Tibial artery (tissue), 4 donors: ENCODE measurements around the gene COPS7A.

ENCODE experiments used
- DNase-seq, 2 donors: peaks; one replicate each; pipeline ENCODE4 v3.0.0-alpha.2; 2019
- H3K27ac ChIP-seq, 2 donors: fragments of 200-600 bp; sonication (generic) in 1 of 2; 1 replicate in 1 of 2; 2 replicates in 1 of 2; pipeline ENCODE4 v1.5.1; 2018 to 2019; ENCODE audit warnings: mild to moderate bottlenecking in 1 of 2
- H3K27me3 ChIP-seq, 2 donors: fragments of 200-600 bp; sonication (generic) in 1 of 2; one replicate each; pipeline versions ENCODE4 v1.5.1 to v1.6.0; 2016 to 2019
- H3K36me3 ChIP-seq, 3 donors: fragments of 200-600 bp; sonication (generic) in 2 of 3; one replicate each; pipeline ENCODE4 v1.5.1; 2016 to 2019; ENCODE audit warnings: mild to moderate bottlenecking in 2 of 3
- H3K4me1 ChIP-seq, 4 donors: fragments of 200-600 bp; sonication (generic) in 2 of 4; 1 replicate in 3 of 4; 2 replicates in 1 of 4; pipeline ENCODE4 v1.5.1; 2016 to 2019
- H3K4me3 ChIP-seq, 2 donors: fragments of 200-600 bp; sonication (generic) in 1 of 2; 1 replicate in 1 of 2; 2 replicates in 1 of 2; pipeline ENCODE4 v1.5.1; 2018 to 2019; ENCODE audit warnings: mild to moderate bottlenecking in 2 of 2
- H3K9me3 ChIP-seq, 3 donors: fragments of 200-600 bp; sonication (generic) in 1 of 3; one replicate each; pipeline ENCODE4 v1.5.1; 2016 to 2019
- intact Hi-C: fragments of 100-400 bp; cut with DNase I; formaldehyde crosslinking; loops from one replicate; pipeline ENCODE4 v1.15.0; 2023; ENCODE audit warnings: low total_unique reads
- TF ChIP-seq, protein P1 (sequence below), 2 experiments: fragments of 200-600 bp in 1 of 2; fragments of 450-650 bp in 1 of 2; IDR thresholded peaks; one replicate each; pipeline ENCODE4 v1.5.1; 2017 to 2019; ENCODE audit warnings: antibody characterized with exemption in 2 of 2, mild to moderate bottlenecking in 1 of 2, moderate library complexity in 1 of 2

The COPS7A gene

DNA sequence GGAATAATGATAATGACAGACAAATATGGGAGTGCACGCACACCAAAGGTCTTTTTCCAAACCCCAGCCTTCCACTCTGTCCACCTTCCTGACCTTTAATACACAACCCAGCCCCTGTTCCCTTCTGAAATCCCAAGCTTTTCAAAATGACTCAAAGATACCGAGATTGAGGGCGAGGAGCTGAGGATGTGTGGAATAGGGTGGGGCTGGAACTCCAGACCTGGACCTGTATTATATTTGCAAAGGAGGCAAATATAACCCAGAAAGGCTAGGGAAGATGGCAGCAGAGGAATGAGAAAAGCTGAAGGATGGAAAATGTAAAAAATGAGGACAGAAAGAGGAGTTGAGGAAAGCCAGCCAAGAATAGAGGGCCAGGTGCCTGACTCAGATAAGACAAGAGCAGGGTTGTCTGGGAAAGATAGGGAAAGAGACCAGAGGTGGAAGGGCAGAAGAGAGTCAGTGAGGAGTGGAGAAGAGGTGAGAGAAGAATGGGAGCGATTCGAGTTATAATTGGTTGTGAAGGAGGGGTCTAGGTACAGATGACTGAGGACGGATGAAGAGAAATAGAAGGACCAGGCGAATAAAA, 41.3 kb downstream of the COPS7A start:
- Histone ChIP-seq H3K27ac (peak overlapping the region; percentile 85 to 97), H3K4me1 (peaks cover 0 to 50% (median 35%) of the 10 kb centered on the region in 4 donors), H3K27me3 (no peaks in the 10 kb centered on the region), H3K36me3 (peaks cover 8 to 12% (median 10%) of the 10 kb centered on the region in 3 donors), H3K4me3 (peak overlapping the region; percentile 85 to 93), H3K9me3 (no peaks in the 10 kb centered on the region)
- intact Hi-C loops: no loop called here
- no peak for DNase-seq
- TF ChIP-seq, protein P1, sequence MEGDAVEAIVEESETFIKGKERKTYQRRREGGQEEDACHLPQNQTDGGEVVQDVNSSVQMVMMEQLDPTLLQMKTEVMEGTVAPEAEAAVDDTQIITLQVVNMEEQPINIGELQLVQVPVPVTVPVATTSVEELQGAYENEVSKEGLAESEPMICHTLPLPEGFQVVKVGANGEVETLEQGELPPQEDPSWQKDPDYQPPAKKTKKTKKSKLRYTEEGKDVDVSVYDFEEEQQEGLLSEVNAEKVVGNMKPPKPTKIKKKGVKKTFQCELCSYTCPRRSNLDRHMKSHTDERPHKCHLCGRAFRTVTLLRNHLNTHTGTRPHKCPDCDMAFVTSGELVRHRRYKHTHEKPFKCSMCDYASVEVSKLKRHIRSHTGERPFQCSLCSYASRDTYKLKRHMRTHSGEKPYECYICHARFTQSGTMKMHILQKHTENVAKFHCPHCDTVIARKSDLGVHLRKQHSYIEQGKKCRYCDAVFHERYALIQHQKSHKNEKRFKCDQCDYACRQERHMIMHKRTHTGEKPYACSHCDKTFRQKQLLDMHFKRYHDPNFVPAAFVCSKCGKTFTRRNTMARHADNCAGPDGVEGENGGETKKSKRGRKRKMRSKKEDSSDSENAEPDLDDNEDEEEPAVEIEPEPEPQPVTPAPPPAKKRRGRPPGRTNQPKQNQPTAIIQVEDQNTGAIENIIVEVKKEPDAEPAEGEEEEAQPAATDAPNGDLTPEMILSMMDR (IDR thresholded peaks at IDR 0.05): no peak

DNA sequence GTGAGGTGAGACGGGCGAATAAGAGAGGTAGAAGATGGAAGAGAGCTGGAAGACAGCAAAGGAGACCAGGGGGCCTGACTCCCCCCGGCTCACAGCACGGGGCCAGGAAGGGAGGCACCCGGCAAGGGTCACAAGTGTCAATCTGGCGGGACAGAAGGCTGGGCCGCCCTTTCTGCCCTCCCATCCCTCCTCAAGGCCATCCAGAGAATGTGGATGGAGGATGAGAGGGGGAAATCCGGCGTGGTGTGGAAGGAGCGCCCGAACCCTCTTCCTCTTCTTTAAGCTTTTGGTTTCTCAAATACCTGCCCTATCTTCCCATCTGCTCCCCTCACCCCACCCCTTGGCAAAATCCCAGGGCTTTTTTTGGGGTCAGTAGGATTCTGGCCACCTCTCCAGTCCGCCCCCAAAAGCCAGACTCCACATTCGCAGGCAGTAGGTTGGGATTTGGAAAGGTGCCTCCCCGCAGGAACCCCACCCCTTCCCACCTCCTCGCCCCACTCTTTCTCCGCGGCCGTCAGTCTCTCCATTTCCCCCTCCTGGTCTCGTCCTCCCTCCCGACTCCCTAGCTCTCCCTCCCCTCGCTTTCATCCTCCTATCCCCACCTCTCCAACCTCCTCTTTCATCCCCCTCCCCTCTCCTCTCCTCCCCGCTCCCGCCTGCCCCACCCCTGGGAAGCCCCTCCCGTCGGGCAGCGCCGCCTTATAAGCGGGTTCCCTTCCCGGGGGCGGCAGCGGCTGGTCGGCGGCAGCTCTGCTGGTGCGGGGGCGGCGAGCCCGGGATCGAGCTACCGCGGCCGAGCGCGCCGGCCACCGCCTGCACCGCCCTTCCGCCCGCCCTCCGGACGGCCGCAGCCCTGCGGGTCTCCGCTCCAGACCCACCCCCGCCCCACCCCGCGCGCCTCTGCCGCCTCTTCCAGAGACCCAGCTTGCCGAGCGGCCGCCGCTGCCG, 42.1 kb downstream of the COPS7A start, which contains the start of gene PTMS:
Gene PTMS (plus strand): TSS at position 730 of the 948 bp plus-strand sequence. CDS start 343 bp downstream, outside the sequence.
- H3K36me3 ChIP-seq: peaks cover 16 to 19% (median 18%) of the 10 kb centered on the region in 3 donors
- DNase-seq: peak; percentile 76 to 94
- no peaks in the 10 kb centered on the region for H3K27me3 ChIP-seq
- H3K9me3 ChIP-seq: no peaks in the 10 kb centered on the region
- intact Hi-C loops: loop anchor here (2.0 kb wide), 1 partner anchor 13 kb away; the partner anchor contains the start of gene MLF2
- H3K4me1 ChIP-seq: peaks cover 0 to 54% (median 36%) of the 10 kb centered on the region in 4 donors
- TF ChIP-seq, protein P1 (IDR thresholded peaks at IDR 0.05): no peak
- H3K27ac ChIP-seq: peak within 1 kb of the TSS; percentile 85 to 97
- peak within 1 kb of the TSS; percentile 85 to 93 for H3K4me3 ChIP-seq

DNA sequence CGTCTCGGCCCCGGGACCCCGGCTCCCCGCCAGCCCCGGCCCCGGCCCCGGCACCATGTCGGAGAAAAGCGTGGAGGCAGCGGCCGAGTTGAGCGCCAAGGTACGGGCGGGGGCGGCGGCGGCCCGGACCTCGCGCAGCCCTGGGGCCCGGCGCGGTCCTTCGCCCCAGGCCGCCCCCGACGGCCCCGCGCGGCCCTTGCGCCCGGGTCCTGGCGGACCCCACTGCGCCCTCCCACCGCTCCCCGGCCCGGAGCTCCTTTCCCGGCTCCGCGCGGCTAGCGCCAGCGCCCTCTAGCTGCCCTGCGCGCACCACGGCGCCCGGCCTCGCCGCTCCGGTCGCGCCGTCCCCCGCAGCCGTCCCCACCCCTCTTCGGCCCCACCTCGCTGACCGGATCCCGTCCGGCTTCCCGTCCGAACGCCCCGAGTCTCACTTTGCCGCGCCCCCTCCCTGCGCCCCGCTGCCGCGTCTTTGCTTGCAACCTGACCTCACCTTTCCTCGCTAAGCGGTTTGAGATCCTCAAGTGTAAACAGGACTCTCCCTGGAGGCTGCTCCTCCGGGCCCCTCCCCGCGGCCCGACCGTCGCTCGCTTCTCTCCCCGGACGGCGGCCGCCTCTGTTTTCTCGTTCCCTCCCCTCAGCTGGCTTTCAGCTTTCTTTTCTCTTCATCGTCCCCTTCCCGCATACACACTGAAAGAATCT, 43.0 kb downstream of the COPS7A start:
- H3K4me3 ChIP-seq: peak overlapping the region; percentile 85 to 93
- peaks cover 0 to 60% (median 41%) of the 10 kb centered on the region in 4 donors for H3K4me1 ChIP-seq
- intact Hi-C loops: loop anchor here (2.0 kb wide), 1 partner anchor 14 kb away; the partner anchor contains the start of gene MLF2
- TF ChIP-seq, protein P1 (IDR thresholded peaks at IDR 0.05): peak; percentile 68 to 70
- peaks cover 19 to 28% (median 25%) of the 10 kb centered on the region in 3 donors for H3K36me3 ChIP-seq
- peak; percentile 77 to 93 for DNase-seq
- H3K9me3 ChIP-seq: no peaks in the 10 kb centered on the region
- H3K27ac ChIP-seq: peak overlapping the region; percentile 85 to 97
- H3K27me3 ChIP-seq: no peaks in the 10 kb centered on the region

DNA sequence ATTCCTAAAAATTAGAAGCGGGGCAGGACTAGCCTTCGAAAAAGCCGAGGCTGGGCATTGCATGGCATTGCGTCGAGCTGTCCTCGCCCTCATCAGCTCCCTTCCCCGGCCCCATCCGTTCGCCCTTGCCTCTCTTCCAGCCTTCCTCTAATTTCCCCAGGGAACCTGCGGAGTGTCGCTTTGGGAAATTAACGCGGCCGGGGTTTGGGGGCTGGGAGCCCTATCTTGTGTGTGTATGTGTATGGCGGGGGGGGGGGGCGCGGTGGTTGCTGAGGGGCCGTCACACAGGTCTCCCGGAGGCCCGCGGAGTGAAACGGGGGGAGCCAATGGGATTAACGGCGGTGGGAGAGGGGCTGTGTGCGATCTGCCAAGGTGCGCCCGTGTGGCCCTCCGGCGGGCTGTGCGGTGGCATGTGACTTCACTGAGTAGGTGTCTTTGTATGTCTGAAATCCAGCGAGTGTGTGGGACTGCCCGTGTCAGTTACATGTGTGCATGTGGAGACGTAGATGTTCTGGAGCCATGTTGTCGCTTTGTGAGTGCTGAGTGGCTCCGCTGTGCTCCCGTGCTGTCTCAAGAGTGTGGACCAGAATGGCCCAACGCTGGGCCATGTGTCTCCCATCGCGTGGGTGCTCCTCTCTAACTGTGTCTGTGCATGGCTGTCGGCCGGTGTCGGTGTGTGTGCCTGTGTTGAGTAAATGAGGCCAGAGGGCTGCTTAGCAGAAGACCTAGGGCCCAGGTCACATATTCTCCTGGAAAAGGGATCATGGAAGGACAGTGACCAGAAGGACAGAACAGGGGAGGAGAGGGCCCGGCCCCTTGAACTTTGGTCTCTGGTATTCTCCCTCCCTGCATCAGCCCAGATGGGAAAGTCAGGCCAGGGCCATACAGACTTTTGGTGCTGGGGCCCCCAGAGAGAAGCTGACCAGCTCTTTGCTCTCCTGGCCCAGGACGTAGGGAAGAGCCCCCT, 43.8 kb downstream of the COPS7A start:
- H3K27me3 ChIP-seq: no peaks in the 10 kb centered on the region
- intact Hi-C loops: loop anchor here (2.0 kb wide), 1 partner anchor 15 kb away; the partner anchor contains the start of gene MLF2
- H3K9me3 ChIP-seq: no peaks in the 10 kb centered on the region
- H3K4me1 ChIP-seq: peaks cover 0 to 67% (median 45%) of the 10 kb centered on the region in 4 donors
- H3K27ac ChIP-seq: peak overlapping the region; percentile 85 to 97
- TF ChIP-seq, protein P1 (IDR thresholded peaks at IDR 0.05): no peak
- DNase-seq: peak in 1 of 2 donors; percentile 80
- peaks cover 19 to 28% (median 25%) of the 10 kb centered on the region in 3 donors for H3K36me3 ChIP-seq
- peak overlapping the region; percentile 85 to 93 for H3K4me3 ChIP-seq
